ENCODE results near the gene ITPRID1. TPM values are rescaled to one million over a fixed set of nuclear protein-coding genes. Genes with fewer than 3 reads are reported as not detected.

ITPRID1 gene
- total RNA-seq, 1 experiment from 2014 or later, result not detected

- ChIA-PET RAD21 (ENCODE audit: low non-redundant PET in 1 of 2, low total read pairs in 2 of 2, uncharacterized antibody in 2 of 2, unreplicated experiment in 2 of 2) (no interaction called here), POLR2A (no interaction called here), CTCF (no interaction called here)
- H3K4me2 ChIP-seq (ENCODE audit: low read length), result no peak overlapping the region
- H4K20me1 ChIP-seq (ENCODE audit: insufficient read depth), result no peaks in the 10 kb centered on the region
- no peak overlapping the region for H3K9ac ChIP-seq (ENCODE audit: low read length)
- H3K27me3 ChIP-seq (ENCODE audit: insufficient read depth, low read length), result no peaks in the 10 kb centered on the region; the same call in none of the 2 replicates
- no peak for TF ChIP-seq ZNF274 (IDR thresholded peaks at IDR 0.05; ENCODE audit: low read depth, low read length)
- TF ChIP-seq SRF (IDR thresholded peaks at IDR 0.05; ENCODE audit: low read depth), result no peak
- TF ChIP-seq CBX3 (IDR thresholded peaks at IDR 0.05; ENCODE audit: low read depth), result no peak
- TF ChIP-seq, protein P1, sequence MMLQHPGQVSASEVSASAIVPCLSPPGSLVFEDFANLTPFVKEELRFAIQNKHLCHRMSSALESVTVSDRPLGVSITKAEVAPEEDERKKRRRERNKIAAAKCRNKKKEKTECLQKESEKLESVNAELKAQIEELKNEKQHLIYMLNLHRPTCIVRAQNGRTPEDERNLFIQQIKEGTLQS (IDR thresholded peaks at IDR 0.05), result no peak
- TF ChIP-seq EZH2phosphoT487 (IDR thresholded peaks at IDR 0.05; ENCODE audit: borderline replicate concordance), result no peak
- no peak for TF ChIP-seq RAD21 (IDR thresholded peaks at IDR 0.05; ENCODE audit: low read depth)
- TF ChIP-seq SP1 (IDR thresholded peaks at IDR 0.05; ENCODE audit: low read depth), result no peak
- TF ChIP-seq SIN3A (IDR thresholded peaks at IDR 0.05; ENCODE audit: low read depth), result no peak
- no peak for TF ChIP-seq JUND (IDR thresholded peaks at IDR 0.05)
- no peak for TF ChIP-seq ZFX (IDR thresholded peaks at IDR 0.05)
- TF ChIP-seq POLR2A (IDR thresholded peaks at IDR 0.05; ENCODE audit: borderline replicate concordance, extremely low read depth, insufficient read depth, insufficient read length), result no peak
- no peak for TF ChIP-seq CEBPB (IDR thresholded peaks at IDR 0.05; ENCODE audit: low read depth)
- TF ChIP-seq POLR2AphosphoS5 (IDR thresholded peaks at IDR 0.05; ENCODE audit: low read depth, low read length), result no peak
- TF ChIP-seq, protein P2, sequence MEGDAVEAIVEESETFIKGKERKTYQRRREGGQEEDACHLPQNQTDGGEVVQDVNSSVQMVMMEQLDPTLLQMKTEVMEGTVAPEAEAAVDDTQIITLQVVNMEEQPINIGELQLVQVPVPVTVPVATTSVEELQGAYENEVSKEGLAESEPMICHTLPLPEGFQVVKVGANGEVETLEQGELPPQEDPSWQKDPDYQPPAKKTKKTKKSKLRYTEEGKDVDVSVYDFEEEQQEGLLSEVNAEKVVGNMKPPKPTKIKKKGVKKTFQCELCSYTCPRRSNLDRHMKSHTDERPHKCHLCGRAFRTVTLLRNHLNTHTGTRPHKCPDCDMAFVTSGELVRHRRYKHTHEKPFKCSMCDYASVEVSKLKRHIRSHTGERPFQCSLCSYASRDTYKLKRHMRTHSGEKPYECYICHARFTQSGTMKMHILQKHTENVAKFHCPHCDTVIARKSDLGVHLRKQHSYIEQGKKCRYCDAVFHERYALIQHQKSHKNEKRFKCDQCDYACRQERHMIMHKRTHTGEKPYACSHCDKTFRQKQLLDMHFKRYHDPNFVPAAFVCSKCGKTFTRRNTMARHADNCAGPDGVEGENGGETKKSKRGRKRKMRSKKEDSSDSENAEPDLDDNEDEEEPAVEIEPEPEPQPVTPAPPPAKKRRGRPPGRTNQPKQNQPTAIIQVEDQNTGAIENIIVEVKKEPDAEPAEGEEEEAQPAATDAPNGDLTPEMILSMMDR (IDR thresholded peaks at IDR 0.05 in 2 of 3, conservative IDR thresholded peaks at IDR 0.05 in 1 of 3; ENCODE audit: borderline replicate concordance in 1 of 3, insufficient read depth in 1 of 3, low read depth in 2 of 3, low read length in 2 of 3), result no peak
- no peaks in the 10 kb centered on the region for H3K9me2 ChIP-seq (ENCODE audit: insufficient read depth)
- H2AFZ ChIP-seq (ENCODE audit: low read depth, low read length, poor library complexity, severe bottlenecking), result no peak overlapping the region
- no peaks in the 10 kb centered on the region for H3K9me3 ChIP-seq (ENCODE audit: control insufficient read depth in 1 of 2, insufficient read depth in 1 of 2, low read depth in 1 of 2, low read length in 2 of 2)
- no peaks in the 10 kb centered on the region for H3K36me3 ChIP-seq (ENCODE audit: control insufficient read depth in 1 of 2, insufficient read depth in 2 of 2, low read length in 2 of 2)
- no peaks in the 10 kb centered on the region for H3K79me2 ChIP-seq (ENCODE audit: insufficient read depth, low read length)
- intact Hi-C loops (cut with micrococcal nuclease), result no loop called here
- H3K4me1 ChIP-seq (ENCODE audit: control insufficient read depth in 1 of 2, insufficient read depth in 2 of 2, low read length in 2 of 2), result no peaks in the 10 kb centered on the region
- DNase-seq (ENCODE audit: low read depth, low spot score) (no peak), ATAC-seq (no peak)
- BruUV-seq (replicated peaks), result no TSS peak
- H3K27ac ChIP-seq (ENCODE audit: low read depth, low read length), result no peak overlapping the region
- no peak overlapping the region for H3K4me3 ChIP-seq (replicated peaks in 1 of 2; ENCODE audit: low read depth in 1 of 2, low read length in 2 of 2)
These were observed 39.8 kb downstream of the ITPRID1 start for GRCh38 chr7:31553661-31554081.

All from HCT116 (cell line).